ENCODE data around the gene MBNL1. TPM values are rescaled to one million over a fixed set of nuclear protein-coding genes. Genes with fewer than 3 reads are reported as not detected.

Gene MBNL1
- total and polyA plus RNA-seq, 2 donors (not counting 3 experiments of a cell fraction or from before 2014, with no cell fraction given), result 179 to 362 TPM

GRCh38 chr3:152385761-152386160, 117.0 kb downstream of the MBNL1 start:
- Histone ChIP-seq H3K27me3 (ENCODE audit: control insufficient read depth in 2 of 2, insufficient read depth in 2 of 2, low read length in 2 of 2) (no peaks in the 10 kb centered on the region), H3K9ac (replicated peaks; ENCODE audit: extremely low read depth, insufficient read depth, low read length) (no peak overlapping the region), H4K20me1 (replicated peaks; ENCODE audit: control insufficient read depth, extremely low read depth, insufficient read depth, low read length) (peaks cover 10% of the 10 kb centered on the region), H3K4me1 (ENCODE audit: control insufficient read depth, extremely low read depth, insufficient read depth, low read length) (peaks cover 29% of the 10 kb centered on the region), H3K79me2 (ENCODE audit: control insufficient read depth, insufficient read depth, low read length) (peaks cover 98% of the 10 kb centered on the region), H3K9me1 (replicated peaks; ENCODE audit: control insufficient read depth, extremely low read depth, insufficient read depth, low read length) (no peaks in the 10 kb centered on the region), H3K27ac (ENCODE audit: insufficient read depth, low read depth, low read length) (no peak overlapping the region), H3K4me2 (ENCODE audit: insufficient read depth, low read length) (peak overlapping the region; percentile 19), H3K36me3 (ENCODE audit: control insufficient read depth in 2 of 2, extremely low read depth in 1 of 2, insufficient read depth in 2 of 2, low read length in 2 of 2) (peaks cover 0 to 6% of the 10 kb centered on the region in 2 experiments), H2AFZ (ENCODE audit: low read depth, low read length) (no peak overlapping the region), H3K9me3 (replicated peaks; ENCODE audit: control insufficient read depth, insufficient read depth, low read length) (no peaks in the 10 kb centered on the region), H3K4me3 (replicated peaks in 1 of 3; ENCODE audit: insufficient read depth in 1 of 3, low read depth in 1 of 3, low read length in 3 of 3) (no peak overlapping the region)
- no TSS peak for BruUV-seq (replicated peaks)
- TF ChIP-seq POLR2AphosphoS5 (IDR thresholded peaks at IDR 0.05; ENCODE audit: insufficient read depth, low read depth, low read length), result no peak
- TF ChIP-seq EZH2 (IDR thresholded peaks at IDR 0.05; ENCODE audit: borderline replicate concordance, low read depth, low read length, severe bottlenecking), result no peak
- TF ChIP-seq MYC (IDR thresholded peaks at IDR 0.05; ENCODE audit: low read depth, low read length), result no peak
- TF ChIP-seq POLR2A (IDR thresholded peaks at IDR 0.05; ENCODE audit: low read depth, low read length), result no peak
- no peak for TF ChIP-seq GATA2 (IDR thresholded peaks at IDR 0.05; ENCODE audit: insufficient read depth, insufficient read length, low read depth, low read length)
- TF ChIP-seq, protein P1, sequence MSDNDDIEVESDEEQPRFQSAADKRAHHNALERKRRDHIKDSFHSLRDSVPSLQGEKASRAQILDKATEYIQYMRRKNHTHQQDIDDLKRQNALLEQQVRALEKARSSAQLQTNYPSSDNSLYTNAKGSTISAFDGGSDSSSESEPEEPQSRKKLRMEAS (IDR thresholded peaks at IDR 0.05; ENCODE audit: insufficient read depth, insufficient read length), result no peak
- no peak for TF ChIP-seq JUN (IDR thresholded peaks at IDR 0.05; ENCODE audit: borderline replicate concordance, insufficient read depth, insufficient read length, low read depth)
- TF ChIP-seq, protein P2, sequence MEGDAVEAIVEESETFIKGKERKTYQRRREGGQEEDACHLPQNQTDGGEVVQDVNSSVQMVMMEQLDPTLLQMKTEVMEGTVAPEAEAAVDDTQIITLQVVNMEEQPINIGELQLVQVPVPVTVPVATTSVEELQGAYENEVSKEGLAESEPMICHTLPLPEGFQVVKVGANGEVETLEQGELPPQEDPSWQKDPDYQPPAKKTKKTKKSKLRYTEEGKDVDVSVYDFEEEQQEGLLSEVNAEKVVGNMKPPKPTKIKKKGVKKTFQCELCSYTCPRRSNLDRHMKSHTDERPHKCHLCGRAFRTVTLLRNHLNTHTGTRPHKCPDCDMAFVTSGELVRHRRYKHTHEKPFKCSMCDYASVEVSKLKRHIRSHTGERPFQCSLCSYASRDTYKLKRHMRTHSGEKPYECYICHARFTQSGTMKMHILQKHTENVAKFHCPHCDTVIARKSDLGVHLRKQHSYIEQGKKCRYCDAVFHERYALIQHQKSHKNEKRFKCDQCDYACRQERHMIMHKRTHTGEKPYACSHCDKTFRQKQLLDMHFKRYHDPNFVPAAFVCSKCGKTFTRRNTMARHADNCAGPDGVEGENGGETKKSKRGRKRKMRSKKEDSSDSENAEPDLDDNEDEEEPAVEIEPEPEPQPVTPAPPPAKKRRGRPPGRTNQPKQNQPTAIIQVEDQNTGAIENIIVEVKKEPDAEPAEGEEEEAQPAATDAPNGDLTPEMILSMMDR (IDR thresholded peaks at IDR 0.05; ENCODE audit: extremely low read depth in 1 of 2, insufficient read depth in 1 of 2, low read depth in 1 of 2, low read length in 2 of 2), result no peak
- no peak for TF ChIP-seq FOS (IDR thresholded peaks at IDR 0.05; ENCODE audit: borderline replicate concordance, insufficient read depth, low read length)
- intact Hi-C loops (cut with micrococcal nuclease) (no loop called here), dilution Hi-C loops (cut with MboI; ENCODE audit: extremely low pct_ligation_motif_present, low sequenced_read_pairs) (no loop called here)
- FAIRE-seq (no peak), DNase-seq (ENCODE audit: low read depth, low spot score) (no peak)
- ChIA-PET POLR2A (no interaction called here), CTCF (no interaction called here)
